GM18951 (cell line): Measurements from ENCODE around the gene ANKRD34A.

Experiments used
- POLR2A ChIP-seq: IDR thresholded peaks from 4 replicates; pipeline ENCODE4 v1.6.1; 2011; ENCODE audit warnings: mild to moderate bottlenecking; ENCODE audit not compliant: insufficient read length, insufficient read depth; ENCODE audit errors: extremely low read depth
- in situ Hi-C: fragments of 300-500 bp; cut with MboI; formaldehyde crosslinking; loops from one replicate; pipeline ENCODE4 v1.12.0; 2022; ENCODE audit warnings: low sequenced_read_pairs, mixed read lengths, inconsistent platforms; ENCODE audit not compliant: unreplicated experiment

The ANKRD34A gene

GRCh38 chr1:145995148-145995881 is 30.9 kb upstream of the ANKRD34A start:
- no peak for TF ChIP-seq POLR2A
- in situ Hi-C loops: no loop called here

- in situ Hi-C loops: no loop called here
- peak; percentile 28 for TF ChIP-seq POLR2A
These were observed 30.2 kb upstream of the ANKRD34A start for GRCh38 chr1:145994391-145995120.

- in situ Hi-C loops: no loop called here
- TF ChIP-seq POLR2A: no peak
These were observed 29.4 kb upstream of the ANKRD34A start for GRCh38 chr1:145993618-145994390.

GRCh38 chr1:145992958-145993617 is 28.7 kb upstream of the ANKRD34A start:
- in situ Hi-C loops: no loop called here
- TF ChIP-seq POLR2A: no peak

GRCh38 chr1:145992502-145992936 is 28.1 kb upstream of the ANKRD34A start:
- TF ChIP-seq POLR2A: no peak
- in situ Hi-C loops: no loop called here

- peak; percentile 32 for TF ChIP-seq POLR2A
- in situ Hi-C loops: no loop called here
These were observed 27.5 kb upstream of the ANKRD34A start for GRCh38 chr1:145991735-145992412.

- TF ChIP-seq POLR2A: no peak
- in situ Hi-C loops: no loop called here
These were observed 26.0 kb upstream of the ANKRD34A start for GRCh38 chr1:145990249-145990855.

GRCh38 chr1:145988773-145989172 is 24.4 kb upstream of the ANKRD34A start:
- in situ Hi-C loops: no loop called here
- no peak for TF ChIP-seq POLR2A

- no peak for TF ChIP-seq POLR2A
- in situ Hi-C loops: no loop called here
These were observed 23.6 kb upstream of the ANKRD34A start for GRCh38 chr1:145987926-145988325.

GRCh38 chr1:145986551-145986950 is 22.2 kb upstream of the ANKRD34A start:
- in situ Hi-C loops: no loop called here
- no peak for TF ChIP-seq POLR2A

- in situ Hi-C loops: no loop called here
- TF ChIP-seq POLR2A: no peak
These were observed 21.4 kb upstream of the ANKRD34A start for GRCh38 chr1:145985502-145986439.

- in situ Hi-C loops: no loop called here
- no peak for TF ChIP-seq POLR2A
These were observed 20.7 kb upstream of the ANKRD34A start for GRCh38 chr1:145985129-145985501.
